ENCODE results near the gene IQCK.

IQCK gene

DNA sequence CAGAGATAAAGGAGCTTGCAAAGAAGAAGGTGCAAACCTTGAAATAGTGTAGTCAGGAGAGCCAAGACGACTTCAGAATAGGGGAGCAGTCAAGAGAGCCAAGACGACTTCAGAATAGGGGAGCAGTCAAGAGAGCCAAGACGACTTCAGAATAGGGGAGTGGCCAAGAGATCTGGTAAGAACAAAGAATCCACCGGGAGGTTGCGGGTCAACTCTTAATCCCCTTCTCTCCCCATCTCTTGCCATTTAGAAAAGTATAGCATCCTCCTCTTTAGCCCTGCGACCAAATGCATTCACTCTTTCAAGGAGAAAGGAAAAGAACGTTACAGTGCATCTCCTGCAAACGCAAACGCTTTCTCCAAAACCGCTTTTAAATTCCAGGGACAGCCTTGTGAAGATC, 757 bp upstream of the IQCK start:
- no peak for TF ChIP-seq ZNF549 (tag by site-specific recombination; IDR thresholded peaks at IDR 0.05)
- TF ChIP-seq, protein P1, sequence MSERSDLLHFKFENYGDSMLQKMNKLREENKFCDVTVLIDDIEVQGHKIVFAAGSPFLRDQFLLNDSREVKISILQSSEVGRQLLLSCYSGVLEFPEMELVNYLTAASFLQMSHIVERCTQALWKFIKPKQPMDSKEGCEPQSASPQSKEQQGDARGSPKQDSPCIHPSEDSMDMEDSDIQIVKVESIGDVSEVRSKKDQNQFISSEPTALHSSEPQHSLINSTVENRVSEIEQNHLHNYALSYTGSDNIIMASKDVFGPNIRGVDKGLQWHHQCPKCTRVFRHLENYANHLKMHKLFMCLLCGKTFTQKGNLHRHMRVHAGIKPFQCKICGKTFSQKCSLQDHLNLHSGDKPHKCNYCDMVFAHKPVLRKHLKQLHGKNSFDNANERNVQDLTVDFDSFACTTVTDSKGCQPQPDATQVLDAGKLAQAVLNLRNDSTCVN (tag by site-specific recombination; optimal IDR thresholded peaks at IDR 0.05), result no peak
- no peak for TF ChIP-seq MEIS1 (CRISPR knock-in tag; IDR thresholded peaks at IDR 0.05; ENCODE audit: borderline replicate concordance)
- TF ChIP-seq KLF8 (tag by site-specific recombination; IDR thresholded peaks at IDR 0.05), result no peak
- no peak for TF ChIP-seq ZSCAN30 (tag by site-specific recombination; IDR thresholded peaks at IDR 0.05)
- no peak for TF ChIP-seq SP7 (tag by site-specific recombination; IDR thresholded peaks at IDR 0.05)
- TF ChIP-seq, protein P2, sequence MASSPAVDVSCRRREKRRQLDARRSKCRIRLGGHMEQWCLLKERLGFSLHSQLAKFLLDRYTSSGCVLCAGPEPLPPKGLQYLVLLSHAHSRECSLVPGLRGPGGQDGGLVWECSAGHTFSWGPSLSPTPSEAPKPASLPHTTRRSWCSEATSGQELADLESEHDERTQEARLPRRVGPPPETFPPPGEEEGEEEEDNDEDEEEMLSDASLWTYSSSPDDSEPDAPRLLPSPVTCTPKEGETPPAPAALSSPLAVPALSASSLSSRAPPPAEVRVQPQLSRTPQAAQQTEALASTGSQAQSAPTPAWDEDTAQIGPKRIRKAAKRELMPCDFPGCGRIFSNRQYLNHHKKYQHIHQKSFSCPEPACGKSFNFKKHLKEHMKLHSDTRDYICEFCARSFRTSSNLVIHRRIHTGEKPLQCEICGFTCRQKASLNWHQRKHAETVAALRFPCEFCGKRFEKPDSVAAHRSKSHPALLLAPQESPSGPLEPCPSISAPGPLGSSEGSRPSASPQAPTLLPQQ (tag by site-specific recombination; IDR thresholded peaks at IDR 0.05), result no peak
- TF ChIP-seq OSR2 (tag by site-specific recombination; IDR thresholded peaks at IDR 0.05), result no peak
- TF ChIP-seq ZNF302 (tag by site-specific recombination; IDR thresholded peaks at IDR 0.05; ENCODE audit: low read depth), result no peak
- TF ChIP-seq, protein P3, sequence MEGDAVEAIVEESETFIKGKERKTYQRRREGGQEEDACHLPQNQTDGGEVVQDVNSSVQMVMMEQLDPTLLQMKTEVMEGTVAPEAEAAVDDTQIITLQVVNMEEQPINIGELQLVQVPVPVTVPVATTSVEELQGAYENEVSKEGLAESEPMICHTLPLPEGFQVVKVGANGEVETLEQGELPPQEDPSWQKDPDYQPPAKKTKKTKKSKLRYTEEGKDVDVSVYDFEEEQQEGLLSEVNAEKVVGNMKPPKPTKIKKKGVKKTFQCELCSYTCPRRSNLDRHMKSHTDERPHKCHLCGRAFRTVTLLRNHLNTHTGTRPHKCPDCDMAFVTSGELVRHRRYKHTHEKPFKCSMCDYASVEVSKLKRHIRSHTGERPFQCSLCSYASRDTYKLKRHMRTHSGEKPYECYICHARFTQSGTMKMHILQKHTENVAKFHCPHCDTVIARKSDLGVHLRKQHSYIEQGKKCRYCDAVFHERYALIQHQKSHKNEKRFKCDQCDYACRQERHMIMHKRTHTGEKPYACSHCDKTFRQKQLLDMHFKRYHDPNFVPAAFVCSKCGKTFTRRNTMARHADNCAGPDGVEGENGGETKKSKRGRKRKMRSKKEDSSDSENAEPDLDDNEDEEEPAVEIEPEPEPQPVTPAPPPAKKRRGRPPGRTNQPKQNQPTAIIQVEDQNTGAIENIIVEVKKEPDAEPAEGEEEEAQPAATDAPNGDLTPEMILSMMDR (tag by site-specific recombination; IDR thresholded peaks at IDR 0.05), result no peak
- no peak for TF ChIP-seq YY2 (tag by site-specific recombination; IDR thresholded peaks at IDR 0.05)
- TF ChIP-seq, protein P4, sequence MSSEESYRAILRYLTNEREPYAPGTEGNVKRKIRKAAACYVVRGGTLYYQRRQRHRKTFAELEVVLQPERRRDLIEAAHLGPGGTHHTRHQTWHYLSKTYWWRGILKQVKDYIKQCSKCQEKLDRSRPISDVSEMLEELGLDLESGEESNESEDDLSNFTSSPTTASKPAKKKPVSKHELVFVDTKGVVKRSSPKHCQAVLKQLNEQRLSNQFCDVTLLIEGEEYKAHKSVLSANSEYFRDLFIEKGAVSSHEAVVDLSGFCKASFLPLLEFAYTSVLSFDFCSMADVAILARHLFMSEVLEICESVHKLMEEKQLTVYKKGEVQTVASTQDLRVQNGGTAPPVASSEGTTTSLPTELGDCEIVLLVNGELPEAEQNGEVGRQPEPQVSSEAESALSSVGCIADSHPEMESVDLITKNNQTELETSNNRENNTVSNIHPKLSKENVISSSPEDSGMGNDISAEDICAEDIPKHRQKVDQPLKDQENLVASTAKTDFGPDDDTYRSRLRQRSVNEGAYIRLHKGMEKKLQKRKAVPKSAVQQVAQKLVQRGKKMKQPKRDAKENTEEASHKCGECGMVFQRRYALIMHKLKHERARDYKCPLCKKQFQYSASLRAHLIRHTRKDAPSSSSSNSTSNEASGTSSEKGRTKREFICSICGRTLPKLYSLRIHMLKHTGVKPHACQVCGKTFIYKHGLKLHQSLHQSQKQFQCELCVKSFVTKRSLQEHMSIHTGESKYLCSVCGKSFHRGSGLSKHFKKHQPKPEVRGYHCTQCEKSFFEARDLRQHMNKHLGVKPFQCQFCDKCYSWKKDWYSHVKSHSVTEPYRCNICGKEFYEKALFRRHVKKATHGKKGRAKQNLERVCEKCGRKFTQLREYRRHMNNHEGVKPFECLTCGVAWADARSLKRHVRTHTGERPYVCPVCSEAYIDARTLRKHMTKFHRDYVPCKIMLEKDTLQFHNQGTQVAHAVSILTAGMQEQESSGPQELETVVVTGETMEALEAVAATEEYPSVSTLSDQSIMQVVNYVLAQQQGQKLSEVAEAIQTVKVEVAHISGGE (tag by site-specific recombination; conservative IDR thresholded peaks at IDR 0.05; ENCODE audit: low read depth), result no peak
- no peak for TF ChIP-seq ZIC2 (tag by site-specific recombination; IDR thresholded peaks at IDR 0.05)
- TF ChIP-seq, protein P5, sequence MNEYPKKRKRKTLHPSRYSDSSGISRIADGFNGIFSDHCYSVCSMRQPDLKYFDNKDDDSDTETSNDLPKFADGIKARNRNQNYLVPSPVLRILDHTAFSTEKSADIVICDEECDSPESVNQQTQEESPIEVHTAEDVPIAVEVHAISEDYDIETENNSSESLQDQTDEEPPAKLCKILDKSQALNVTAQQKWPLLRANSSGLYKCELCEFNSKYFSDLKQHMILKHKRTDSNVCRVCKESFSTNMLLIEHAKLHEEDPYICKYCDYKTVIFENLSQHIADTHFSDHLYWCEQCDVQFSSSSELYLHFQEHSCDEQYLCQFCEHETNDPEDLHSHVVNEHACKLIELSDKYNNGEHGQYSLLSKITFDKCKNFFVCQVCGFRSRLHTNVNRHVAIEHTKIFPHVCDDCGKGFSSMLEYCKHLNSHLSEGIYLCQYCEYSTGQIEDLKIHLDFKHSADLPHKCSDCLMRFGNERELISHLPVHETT (tag by site-specific recombination; IDR thresholded peaks at IDR 0.05), result no peak
- TF ChIP-seq ZFP37 (tag by site-specific recombination; IDR thresholded peaks at IDR 0.05), result no peak
- Histone ChIP-seq H3K36me3 (ENCODE audit: control insufficient read depth in 2 of 2, insufficient read depth in 1 of 2, low read length in 2 of 2) (peaks cover 4 to 37% of the 10 kb centered on the region in 2 experiments), H3K9me3 (ENCODE audit: control insufficient read depth, insufficient read depth, low read depth, low read length) (no peaks in the 10 kb centered on the region), H3K4me1 (ENCODE audit: control insufficient read depth, insufficient read depth, low read length) (peaks cover 3% of the 10 kb centered on the region; the same call in 1 of the 2 replicates), H3K27ac (ENCODE audit: extremely low read depth, low read depth, low read length) (peak overlapping the region; percentile 59), H3K4me3 (ENCODE audit: low read depth, low read length) (peak overlapping the region; percentile 94)
- ChIA-PET POLR2A (interaction anchor here (0.9 to 2.3 kb wide), 4 partner anchors 18 to 162 kb away, joined by 5 to 9 read pairs (median 6); partner anchors contain the start of gene VPS35L), CTCF (interaction anchor here (0.6 to 2.3 kb wide), 2 partner anchors 134 to 624 kb away, joined by 4 to 7 read pairs; no protein-coding TSS in a partner anchor)

DNA sequence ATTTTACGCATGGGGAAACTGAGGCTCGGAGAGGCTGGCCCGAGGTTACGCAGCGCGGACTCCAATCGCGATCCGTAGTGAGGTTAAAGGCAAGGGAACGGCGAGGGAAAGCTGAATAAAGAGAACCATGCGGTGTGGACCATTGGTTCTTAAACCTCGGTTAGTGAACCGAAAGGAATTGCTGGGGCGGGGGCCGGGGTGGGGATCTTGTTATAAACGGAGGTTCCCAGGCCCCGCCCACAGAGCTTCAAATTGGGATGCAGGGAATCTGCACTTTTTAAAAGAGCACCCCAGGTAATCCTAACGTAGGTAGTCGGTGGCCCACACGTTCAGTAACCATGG, 524 bp downstream of the IQCK start:
- no peak for TF ChIP-seq ZNF223 (tag by site-specific recombination; IDR thresholded peaks at IDR 0.05)
- no peak for TF ChIP-seq ZNF366 (tag by site-specific recombination; conservative IDR thresholded peaks at IDR 0.05)
- no peak for TF ChIP-seq ZNF433 (tag by site-specific recombination; IDR thresholded peaks at IDR 0.05; ENCODE audit: low read depth)
- peak; percentile 65; the same call in 1 of the 2 replicates for TF ChIP-seq ZBTB20 (tag by site-specific recombination; IDR thresholded peaks at IDR 0.05)
- POLR2A ChIA-PET, result interaction anchor here (1.4 to 2.3 kb wide), 3 partner anchors 19 to 161 kb away, joined by 6 to 9 read pairs (median 7); no protein-coding TSS in a partner anchor
- no peaks in the 10 kb centered on the region for H3K9me3 ChIP-seq (ENCODE audit: control insufficient read depth, insufficient read depth, low read depth, low read length)
- H3K36me3 ChIP-seq (ENCODE audit: control insufficient read depth in 2 of 2, insufficient read depth in 1 of 2, low read length in 2 of 2), result peaks cover 0 to 24% of the 10 kb centered on the region in 2 experiments
- peak overlapping the region; percentile 59; the same call in 1 of the 2 replicates for H3K27ac ChIP-seq (ENCODE audit: extremely low read depth, low read depth, low read length)
- H3K4me3 ChIP-seq (ENCODE audit: low read depth, low read length), result peak overlapping the region; percentile 94
- peaks cover 3% of the 10 kb centered on the region; the same call in 1 of the 2 replicates for H3K4me1 ChIP-seq (ENCODE audit: control insufficient read depth, insufficient read depth, low read length)
- CTCF ChIA-PET, result interaction anchor here (0.8 to 1.3 kb wide), 3 partner anchors 117 to 170 kb away, joined by 3 to 6 read pairs (median 3); no protein-coding TSS in a partner anchor

Data from HEK293 (cell line).